ENCODE data around the gene EMC10.

EMC10 gene

GRCh38 chr19:50510700-50511068, 34.4 kb downstream of the EMC10 start:
- TF ChIP-seq FOXP2 (optimal IDR thresholded peaks at IDR 0.05; ENCODE audit: borderline replicate concordance, extremely low read depth, extremely low read length, insufficient read depth): no peak
- TF ChIP-seq REST (IDR thresholded peaks at IDR 0.05; ENCODE audit: insufficient read depth in 1 of 2, low read depth in 2 of 2, low read length in 2 of 2): no peak

- TF ChIP-seq REST (IDR thresholded peaks at IDR 0.05; ENCODE audit: insufficient read depth in 1 of 2, low read depth in 2 of 2, low read length in 2 of 2): no peak
- peak; percentile 57 for TF ChIP-seq POLR2AphosphoS5 (IDR thresholded peaks at IDR 0.05; ENCODE audit: low read depth, low read length)
- TF ChIP-seq TAF1 (IDR thresholded peaks at IDR 0.05; ENCODE audit: borderline replicate concordance, insufficient read depth, low read length): peak; percentile 31; the same call in 1 of the 2 replicates
- TF ChIP-seq SIN3A (IDR thresholded peaks at IDR 0.05; ENCODE audit: borderline replicate concordance, insufficient read depth, low read length): peak; percentile 53; the same call in 1 of the 2 replicates
- TF ChIP-seq FOXP2 (optimal IDR thresholded peaks at IDR 0.05; ENCODE audit: borderline replicate concordance, extremely low read depth, extremely low read length, insufficient read depth): peak; percentile 91
Measured at GRCh38 chr19:50511069-50511822, 34.9 kb downstream of the EMC10 start, which contains the start of gene JOSD2. JOSD2 (minus strand) TSS chr19:50511191; CDS start chr19:50510431, 760 bp downstream.

GRCh38 chr19:50512112-50512998, 36.0 kb downstream of the EMC10 start:
- TF ChIP-seq TAF1 (IDR thresholded peaks at IDR 0.05; ENCODE audit: borderline replicate concordance, insufficient read depth, low read length) (no peak), POLR2AphosphoS5 (IDR thresholded peaks at IDR 0.05; ENCODE audit: low read depth, low read length) (no peak), FOXP2 (optimal IDR thresholded peaks at IDR 0.05; ENCODE audit: borderline replicate concordance, extremely low read depth, extremely low read length, insufficient read depth) (no peak), SIN3A (IDR thresholded peaks at IDR 0.05; ENCODE audit: borderline replicate concordance, insufficient read depth, low read length) (no peak), REST (IDR thresholded peaks at IDR 0.05; ENCODE audit: insufficient read depth in 1 of 2, low read depth in 2 of 2, low read length in 2 of 2) (no peak)

- TF ChIP-seq SIN3A (IDR thresholded peaks at IDR 0.05; ENCODE audit: borderline replicate concordance, insufficient read depth, low read length) (no peak), FOXP2 (optimal IDR thresholded peaks at IDR 0.05; ENCODE audit: borderline replicate concordance, extremely low read depth, extremely low read length, insufficient read depth) (no peak)
Measured at GRCh38 chr19:50512999-50513745, 36.9 kb downstream of the EMC10 start.

- TF ChIP-seq TAF1 (IDR thresholded peaks at IDR 0.05; ENCODE audit: borderline replicate concordance, insufficient read depth, low read length): no peak
- no peak for TF ChIP-seq REST (IDR thresholded peaks at IDR 0.05; ENCODE audit: insufficient read depth in 1 of 2, low read depth in 2 of 2, low read length in 2 of 2)
- TF ChIP-seq SIN3A (IDR thresholded peaks at IDR 0.05; ENCODE audit: borderline replicate concordance, insufficient read depth, low read length): no peak
- TF ChIP-seq FOXP2 (optimal IDR thresholded peaks at IDR 0.05; ENCODE audit: borderline replicate concordance, extremely low read depth, extremely low read length, insufficient read depth): no peak
- no peak for TF ChIP-seq POLR2AphosphoS5 (IDR thresholded peaks at IDR 0.05; ENCODE audit: low read depth, low read length)
Measured at GRCh38 chr19:50513746-50514345, 37.5 kb downstream of the EMC10 start, which contains the start of gene ASPDH. ASPDH (minus strand) TSS chr19:50513913; CDS start chr19:50513823, 90 bp downstream.
